ENCODE data around the gene SPEM1.

Gene SPEM1

DNA sequence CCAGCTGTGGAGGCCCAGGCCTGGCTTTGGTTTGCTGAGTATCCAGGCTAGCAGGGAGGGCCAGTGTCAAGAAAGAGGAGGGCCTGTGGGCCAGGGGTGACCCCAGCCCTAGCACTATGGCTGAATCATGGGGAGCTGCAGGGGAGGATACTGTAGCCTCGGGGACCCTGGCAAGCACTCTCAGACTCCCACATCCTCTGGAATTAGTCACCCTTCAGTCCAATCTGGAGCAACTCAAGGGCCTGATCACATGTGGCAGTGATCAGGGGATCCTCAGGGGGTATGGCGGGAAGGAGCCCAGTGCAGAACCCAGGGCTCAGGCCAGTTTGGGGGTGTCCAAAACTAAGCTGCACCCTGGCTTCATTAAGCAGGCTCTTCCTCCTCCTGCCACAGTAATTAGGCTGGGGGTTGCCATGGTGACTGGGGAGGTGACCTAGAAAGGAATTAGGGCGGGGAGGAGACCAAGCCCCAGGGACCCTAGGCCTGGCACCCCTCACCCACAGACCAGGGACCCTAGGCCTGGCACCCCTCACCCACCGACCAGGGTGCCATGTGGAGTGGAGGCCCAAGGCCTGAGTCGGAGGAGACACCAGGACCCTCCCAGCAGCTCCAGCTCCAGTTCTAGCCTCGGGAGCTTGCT lies 6.7 kb upstream of the SPEM1 start:
- no peak overlapping the region for H3K9ac ChIP-seq (ENCODE audit: low read depth, low read length)
- no peak overlapping the region for H3K4me3 ChIP-seq (ENCODE audit: low read depth, low read length)
- H3K36me3 ChIP-seq (ENCODE audit: control insufficient read depth, insufficient read depth, low read length) = peaks cover 46% of the 10 kb centered on the region

DNA sequence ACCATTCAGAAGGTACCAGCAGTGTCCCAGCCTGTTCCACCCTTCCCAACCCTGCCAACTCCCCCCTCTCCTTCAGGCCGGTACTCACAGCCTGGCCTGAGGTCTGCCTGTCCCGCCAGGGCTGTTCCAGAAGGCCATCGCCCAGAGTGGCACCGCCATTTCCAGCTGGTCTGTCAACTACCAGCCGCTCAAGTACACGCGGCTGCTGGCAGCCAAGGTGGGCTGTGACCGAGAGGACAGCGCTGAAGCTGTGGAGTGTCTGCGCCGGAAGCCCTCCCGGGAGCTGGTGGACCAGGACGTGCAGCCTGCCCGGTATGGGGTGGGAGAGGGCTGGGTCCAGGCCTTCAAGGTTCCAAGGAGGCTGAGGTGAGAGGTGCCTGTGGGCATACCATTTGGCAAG lies 5.3 kb upstream of the SPEM1 start:
- H3K4me1 ChIP-seq (ENCODE audit: control insufficient read depth, insufficient read depth, low read length) = peaks cover 4% of the 10 kb centered on the region
- no peak overlapping the region for H3K9ac ChIP-seq (ENCODE audit: low read depth, low read length)
- H3K36me3 ChIP-seq (ENCODE audit: control insufficient read depth, insufficient read depth, low read length) = peaks cover 38% of the 10 kb centered on the region
- no peaks in the 10 kb centered on the region for H3K9me3 ChIP-seq (ENCODE audit: control insufficient read depth, insufficient read depth, low read length)
- no peak overlapping the region for H3K4me3 ChIP-seq (ENCODE audit: low read depth, low read length)
- H3K27me3 ChIP-seq (ENCODE audit: control insufficient read depth, insufficient read depth, low read length) = no peaks in the 10 kb centered on the region

More for the DNA sequence above, 6.7 kb upstream of the SPEM1 start:
- Histone ChIP-seq H3K27me3 (ENCODE audit: control insufficient read depth, insufficient read depth, low read length) (peaks cover 5% of the 10 kb centered on the region), H3K9me3 (ENCODE audit: control insufficient read depth, insufficient read depth, low read length) (no peaks in the 10 kb centered on the region), H3K4me1 (ENCODE audit: control insufficient read depth, insufficient read depth, low read length) (peaks cover 7% of the 10 kb centered on the region)

DNA sequence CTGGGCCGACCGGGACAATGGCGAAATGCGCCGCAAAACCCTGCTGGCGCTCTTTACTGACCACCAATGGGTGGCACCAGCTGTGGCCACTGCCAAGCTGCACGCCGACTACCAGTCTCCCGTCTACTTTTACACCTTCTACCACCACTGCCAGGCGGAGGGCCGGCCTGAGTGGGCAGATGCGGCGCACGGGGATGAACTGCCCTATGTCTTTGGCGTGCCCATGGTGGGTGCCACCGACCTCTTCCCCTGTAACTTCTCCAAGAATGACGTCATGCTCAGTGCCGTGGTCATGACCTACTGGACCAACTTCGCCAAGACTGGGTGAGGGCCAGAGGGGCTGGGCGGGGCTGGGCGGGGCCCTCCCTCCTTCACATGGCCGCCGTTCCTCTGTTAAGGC lies 4.3 kb upstream of the SPEM1 start:
- Histone ChIP-seq H3K4me1 (ENCODE audit: control insufficient read depth, insufficient read depth, low read length) (peaks cover 4% of the 10 kb centered on the region), H3K27me3 (ENCODE audit: control insufficient read depth, insufficient read depth, low read length) (no peaks in the 10 kb centered on the region), H3K9me3 (ENCODE audit: control insufficient read depth, insufficient read depth, low read length) (no peaks in the 10 kb centered on the region), H3K4me3 (ENCODE audit: low read depth, low read length) (no peak overlapping the region), H3K9ac (ENCODE audit: low read depth, low read length) (no peak overlapping the region), H3K36me3 (ENCODE audit: control insufficient read depth, insufficient read depth, low read length) (peaks cover 35% of the 10 kb centered on the region)

DNA sequence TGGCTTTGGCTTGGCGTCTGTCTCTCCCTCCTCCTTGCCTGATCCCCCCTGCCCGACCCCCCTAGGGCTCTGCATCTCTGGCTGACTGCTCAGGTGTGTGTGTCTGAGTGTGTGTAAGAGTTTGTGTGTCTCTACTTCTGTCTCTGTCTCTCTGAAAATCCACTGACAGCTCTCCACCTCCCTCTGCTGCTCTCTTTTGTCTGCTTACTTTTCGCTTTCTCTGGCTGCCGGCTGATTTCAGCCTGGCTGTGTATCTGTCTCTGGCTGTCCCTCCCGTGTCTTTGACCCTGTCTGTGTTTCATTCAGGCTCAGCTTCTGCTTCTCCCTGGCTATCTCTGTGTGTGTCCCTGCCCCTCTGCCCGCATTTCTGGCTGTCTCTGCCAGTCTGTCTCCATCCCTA lies 3.8 kb upstream of the SPEM1 start:
- no peak overlapping the region for H3K4me3 ChIP-seq (ENCODE audit: low read depth, low read length)
- no peak overlapping the region for H3K9ac ChIP-seq (ENCODE audit: low read depth, low read length)
- H3K4me1 ChIP-seq (ENCODE audit: control insufficient read depth, insufficient read depth, low read length) = peaks cover 4% of the 10 kb centered on the region
- peaks cover 35% of the 10 kb centered on the region for H3K36me3 ChIP-seq (ENCODE audit: control insufficient read depth, insufficient read depth, low read length)
- no peaks in the 10 kb centered on the region for H3K9me3 ChIP-seq (ENCODE audit: control insufficient read depth, insufficient read depth, low read length)
- H3K27me3 ChIP-seq (ENCODE audit: control insufficient read depth, insufficient read depth, low read length) = no peaks in the 10 kb centered on the region

DNA sequence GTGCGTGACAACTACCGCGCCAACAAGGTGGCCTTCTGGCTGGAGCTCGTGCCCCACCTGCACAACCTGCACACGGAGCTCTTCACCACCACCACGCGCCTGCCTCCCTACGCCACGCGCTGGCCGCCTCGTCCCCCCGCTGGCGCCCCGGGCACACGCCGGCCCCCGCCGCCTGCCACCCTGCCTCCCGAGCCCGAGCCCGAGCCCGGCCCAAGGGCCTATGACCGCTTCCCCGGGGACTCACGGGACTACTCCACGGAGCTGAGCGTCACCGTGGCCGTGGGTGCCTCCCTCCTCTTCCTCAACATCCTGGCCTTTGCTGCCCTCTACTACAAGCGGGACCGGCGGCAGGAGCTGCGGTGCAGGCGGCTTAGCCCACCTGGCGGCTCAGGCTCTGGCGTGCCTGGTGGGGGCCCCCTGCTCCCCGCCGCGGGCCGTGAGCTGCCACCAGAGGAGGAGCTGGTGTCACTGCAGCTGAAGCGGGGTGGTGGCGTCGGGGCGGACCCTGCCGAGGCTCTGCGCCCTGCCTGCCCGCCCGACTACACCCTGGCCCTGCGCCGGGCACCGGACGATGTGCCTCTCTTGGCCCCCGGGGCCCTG lies 3.0 kb upstream of the SPEM1 start:
- Histone ChIP-seq H3K4me3 (ENCODE audit: low read depth, low read length) (no peak overlapping the region), H3K4me1 (ENCODE audit: control insufficient read depth, insufficient read depth, low read length) (peaks cover 4% of the 10 kb centered on the region), H3K9ac (ENCODE audit: low read depth, low read length) (no peak overlapping the region), H3K9me3 (ENCODE audit: control insufficient read depth, insufficient read depth, low read length) (no peaks in the 10 kb centered on the region), H3K27me3 (ENCODE audit: control insufficient read depth, insufficient read depth, low read length) (no peaks in the 10 kb centered on the region), H3K36me3 (ENCODE audit: control insufficient read depth, insufficient read depth, low read length) (peaks cover 35% of the 10 kb centered on the region)

DNA sequence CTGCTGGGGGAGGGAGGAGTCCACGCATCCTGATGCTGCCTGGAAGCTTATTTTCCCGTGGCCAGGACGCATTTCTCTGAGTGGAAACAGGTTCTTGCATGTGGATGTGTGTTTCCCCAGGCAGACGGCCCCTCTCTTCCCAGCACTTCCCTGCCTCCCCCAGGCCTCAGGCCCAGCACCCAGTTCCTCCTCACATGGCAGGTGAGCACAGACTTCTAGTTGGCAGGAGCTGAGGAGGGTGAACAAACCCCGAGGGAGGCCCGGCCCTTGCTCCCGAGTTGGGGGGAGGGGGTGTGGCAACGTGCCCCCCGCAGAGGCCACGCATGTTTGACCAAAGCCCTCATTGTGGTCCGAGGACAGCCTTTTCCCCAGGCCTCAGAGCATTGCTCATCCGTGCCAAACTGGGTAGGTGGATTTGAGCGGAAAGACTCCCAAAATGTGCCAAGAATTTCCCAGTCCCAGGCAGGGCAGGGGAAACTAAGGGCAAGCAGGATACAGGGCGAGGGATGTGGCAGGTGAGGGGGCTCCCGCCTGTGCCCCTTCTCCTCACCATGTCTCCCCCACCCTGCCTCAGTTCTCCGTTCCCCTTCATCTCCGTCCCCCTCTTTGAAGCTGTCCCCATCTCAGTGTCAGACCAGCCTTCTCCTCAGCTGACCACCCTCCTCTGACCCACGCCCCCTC lies 1.5 kb upstream of the SPEM1 start:
- H3K9ac ChIP-seq (ENCODE audit: low read depth, low read length) = no peak overlapping the region
- H3K4me1 ChIP-seq (ENCODE audit: control insufficient read depth, insufficient read depth, low read length) = no peaks in the 10 kb centered on the region
- no peaks in the 10 kb centered on the region for H3K9me3 ChIP-seq (ENCODE audit: control insufficient read depth, insufficient read depth, low read length)
- H3K36me3 ChIP-seq (ENCODE audit: control insufficient read depth, insufficient read depth, low read length) = peaks cover 35% of the 10 kb centered on the region
- no peak overlapping the region for H3K4me3 ChIP-seq (ENCODE audit: low read depth, low read length)
- no peaks in the 10 kb centered on the region for H3K27me3 ChIP-seq (ENCODE audit: control insufficient read depth, insufficient read depth, low read length)

DNA sequence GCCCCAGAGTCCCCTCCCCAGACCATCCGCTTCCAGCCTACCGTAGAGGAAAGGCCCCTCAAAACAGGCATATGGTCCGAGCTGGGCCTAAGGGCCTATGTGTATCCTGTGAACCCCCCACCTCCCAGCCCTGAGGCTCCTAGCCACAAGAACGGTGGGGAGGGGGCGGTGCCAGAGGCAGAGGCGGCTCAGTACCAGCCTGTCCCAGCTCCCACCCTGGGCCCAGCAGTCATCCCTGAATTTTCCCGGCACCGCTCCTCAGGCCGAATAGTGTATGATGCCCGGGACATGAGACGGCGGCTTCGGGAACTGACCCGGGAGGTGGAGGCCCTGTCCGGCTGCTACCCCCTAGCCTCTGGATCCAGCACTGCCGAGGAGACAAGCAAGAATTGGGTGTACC lies 1.1 kb downstream of the SPEM1 start:
- no peaks in the 10 kb centered on the region for H3K4me1 ChIP-seq (ENCODE audit: control insufficient read depth, insufficient read depth, low read length)
- H3K9ac ChIP-seq (ENCODE audit: low read depth, low read length) = no peak overlapping the region
- H3K9me3 ChIP-seq (ENCODE audit: control insufficient read depth, insufficient read depth, low read length) = no peaks in the 10 kb centered on the region
- H3K36me3 ChIP-seq (ENCODE audit: control insufficient read depth, insufficient read depth, low read length) = peaks cover 19% of the 10 kb centered on the region
- H3K27me3 ChIP-seq (ENCODE audit: control insufficient read depth, insufficient read depth, low read length) = no peaks in the 10 kb centered on the region
- no peak overlapping the region for H3K4me3 ChIP-seq (ENCODE audit: low read depth, low read length)

DNA sequence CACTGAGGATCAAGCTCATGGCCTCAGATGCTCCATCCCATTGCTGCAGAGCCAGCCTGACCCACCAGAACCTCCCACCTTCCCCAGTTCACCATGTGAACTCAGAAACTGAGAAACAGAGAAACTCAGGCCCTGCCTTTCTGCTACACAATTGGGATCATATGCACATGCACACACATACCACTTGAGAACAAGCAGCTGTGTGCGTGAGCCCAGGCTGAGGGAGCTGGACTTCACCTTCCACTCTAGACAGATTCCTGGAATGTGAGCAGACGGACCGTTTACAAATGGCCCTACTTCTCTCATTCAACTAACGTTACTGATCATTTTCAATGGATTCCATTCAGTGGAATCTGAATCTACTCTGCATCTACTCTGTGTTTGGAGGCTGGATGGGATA lies 3.6 kb downstream of the SPEM1 start:
- H3K4me1 ChIP-seq (ENCODE audit: control insufficient read depth, insufficient read depth, low read length) = no peaks in the 10 kb centered on the region
- H3K9ac ChIP-seq (ENCODE audit: low read depth, low read length) = no peak overlapping the region
- peaks cover 8% of the 10 kb centered on the region for H3K36me3 ChIP-seq (ENCODE audit: control insufficient read depth, insufficient read depth, low read length)
- no peaks in the 10 kb centered on the region for H3K27me3 ChIP-seq (ENCODE audit: control insufficient read depth, insufficient read depth, low read length)
- no peak overlapping the region for H3K4me3 ChIP-seq (ENCODE audit: low read depth, low read length)
- no peaks in the 10 kb centered on the region for H3K9me3 ChIP-seq (ENCODE audit: control insufficient read depth, insufficient read depth, low read length)

DNA sequence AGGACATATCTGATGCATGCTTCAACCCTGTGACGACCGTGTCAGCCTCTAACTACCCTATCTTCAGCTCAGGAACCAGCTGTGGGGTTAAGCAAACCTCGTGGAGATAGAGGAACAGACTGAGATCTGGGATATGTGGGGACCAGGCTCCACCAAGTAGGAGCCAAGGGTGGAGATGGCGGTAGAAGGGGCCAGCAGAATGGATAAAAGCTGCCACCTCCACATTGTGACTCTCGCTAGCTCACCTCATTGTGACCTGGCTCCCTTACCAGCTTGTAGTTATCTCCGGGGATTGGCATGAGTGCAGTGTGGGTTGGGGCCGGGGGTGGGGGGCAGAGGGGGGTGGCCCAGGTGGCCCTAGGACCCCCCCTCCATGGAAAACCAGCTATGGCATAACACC lies 5.2 kb downstream of the SPEM1 start, which contains the start of gene SPEM2:
Gene SPEM2, plus strand, starts transcription at position 301 of the 400 bp plus-strand sequence. Its CDS starts 73 bp downstream, at position 374.
- H3K9me3 ChIP-seq (ENCODE audit: control insufficient read depth, insufficient read depth, low read length) = no peaks in the 10 kb centered on the region
- H3K4me1 ChIP-seq (ENCODE audit: control insufficient read depth, insufficient read depth, low read length) = no peaks in the 10 kb centered on the region
- no peak within 1 kb of the TSS for H3K9ac ChIP-seq (ENCODE audit: low read depth, low read length)
- no peak within 1 kb of the TSS for H3K4me3 ChIP-seq (ENCODE audit: low read depth, low read length)
- H3K27me3 ChIP-seq (ENCODE audit: control insufficient read depth, insufficient read depth, low read length) = no peaks in the 10 kb centered on the region
- H3K36me3 ChIP-seq (ENCODE audit: control insufficient read depth, insufficient read depth, low read length) = no peaks in the 10 kb centered on the region

DNA sequence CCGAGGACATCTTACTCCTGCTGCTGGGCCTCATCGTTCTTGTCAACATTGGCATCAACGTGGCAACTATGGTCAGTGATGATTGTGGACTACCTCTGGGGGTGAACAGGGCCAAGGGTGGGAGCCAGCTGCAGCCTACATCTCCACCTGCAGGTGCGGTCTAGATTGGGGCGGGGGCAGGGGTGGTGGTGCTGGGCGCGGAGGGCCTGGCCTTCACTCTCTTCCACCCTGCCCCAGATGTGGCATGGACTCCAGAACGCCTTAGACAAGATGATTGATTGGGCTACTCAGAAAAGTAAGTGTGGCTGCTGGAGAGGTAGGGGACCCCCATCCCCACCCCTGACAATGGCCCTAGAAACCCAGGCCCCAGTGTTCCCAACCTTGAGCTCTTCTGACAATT lies 5.6 kb downstream of the SPEM1 start:
- no peaks in the 10 kb centered on the region for H3K4me1 ChIP-seq (ENCODE audit: control insufficient read depth, insufficient read depth, low read length)
- no peaks in the 10 kb centered on the region for H3K27me3 ChIP-seq (ENCODE audit: control insufficient read depth, insufficient read depth, low read length)
- no peak overlapping the region for H3K9ac ChIP-seq (ENCODE audit: low read depth, low read length)
- H3K4me3 ChIP-seq (ENCODE audit: low read depth, low read length) = no peak overlapping the region
- no peaks in the 10 kb centered on the region for H3K36me3 ChIP-seq (ENCODE audit: control insufficient read depth, insufficient read depth, low read length)
- no peaks in the 10 kb centered on the region for H3K9me3 ChIP-seq (ENCODE audit: control insufficient read depth, insufficient read depth, low read length)

DNA sequence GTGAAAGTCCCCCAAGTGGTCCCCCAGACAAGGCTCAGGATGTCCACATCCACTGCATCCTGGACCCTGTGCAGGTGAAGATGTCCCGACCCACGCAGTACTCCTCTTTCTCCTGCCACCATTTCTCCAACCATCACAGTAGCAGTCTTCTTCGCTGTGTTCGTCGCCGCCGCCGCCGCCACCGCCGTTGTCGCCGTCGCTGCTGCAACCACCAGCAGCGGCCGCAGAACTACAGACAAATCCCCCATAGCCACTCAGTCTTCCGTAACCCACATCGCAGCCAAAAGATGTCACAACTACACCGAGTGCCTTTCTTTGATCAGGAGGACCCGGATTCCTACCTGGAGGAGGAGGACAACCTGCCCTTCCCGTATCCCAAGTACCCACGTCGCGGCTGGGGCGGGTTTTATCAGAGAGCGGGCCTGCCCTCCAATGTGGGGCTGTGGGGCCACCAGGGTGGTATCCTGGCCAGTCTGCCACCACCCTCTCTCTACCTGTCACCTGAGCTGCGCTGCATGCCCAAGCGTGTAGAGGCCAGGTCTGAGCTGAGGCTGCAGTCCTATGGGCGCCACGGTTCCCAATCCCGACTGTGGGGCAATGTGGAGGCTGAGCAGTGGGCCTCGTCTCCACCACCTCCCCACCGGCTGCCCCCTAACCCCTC lies 6.2 kb downstream of the SPEM1 start:
- Histone ChIP-seq H3K4me3 (ENCODE audit: low read depth, low read length) (no peak overlapping the region), H3K27me3 (ENCODE audit: control insufficient read depth, insufficient read depth, low read length) (no peaks in the 10 kb centered on the region), H3K9ac (ENCODE audit: low read depth, low read length) (no peak overlapping the region), H3K36me3 (ENCODE audit: control insufficient read depth, insufficient read depth, low read length) (no peaks in the 10 kb centered on the region), H3K9me3 (ENCODE audit: control insufficient read depth, insufficient read depth, low read length) (no peaks in the 10 kb centered on the region), H3K4me1 (ENCODE audit: control insufficient read depth, insufficient read depth, low read length) (no peaks in the 10 kb centered on the region)

All from iPS-15b (cell line).